LNCAP (cell line): ENCODE measurements around the gene KCTD15.

Experiments used
- CTCF ChIP-seq: fragments of 450-650 bp; IDR thresholded peaks from 2 replicates; pipeline ENCODE4 v1.5.1; 2017; ENCODE audit warnings: mild to moderate bottlenecking

The KCTD15 gene

GRCh38 chr19:33806434-33806881 is 9.8 kb downstream of the KCTD15 start:
- no peak for TF ChIP-seq CTCF

GRCh38 chr19:33808399-33808798 is 11.7 kb downstream of the KCTD15 start:
- no peak for TF ChIP-seq CTCF

GRCh38 chr19:33809960-33810359 is 13.3 kb downstream of the KCTD15 start:
- TF ChIP-seq CTCF = no peak

GRCh38 chr19:33810821-33811220 is 14.2 kb downstream of the KCTD15 start:
- no peak for TF ChIP-seq CTCF

GRCh38 chr19:33811246-33811645 is 14.6 kb downstream of the KCTD15 start:
- TF ChIP-seq CTCF = no peak

- no peak for TF ChIP-seq CTCF
These were observed 15.2 kb downstream of the KCTD15 start for GRCh38 chr19:33811736-33812387.

- no peak for TF ChIP-seq CTCF
These were observed 16.0 kb downstream of the KCTD15 start for GRCh38 chr19:33812388-33813330.
